ENCODE data around the gene CSRP3. TPM values are rescaled to one million over a fixed set of nuclear protein-coding genes. Genes with fewer than 3 reads are reported as not detected.

CSRP3 gene
- polyA plus RNA-seq, 2 of the 4 experiments (the other 2 are of a cell fraction) = not detected

DNA sequence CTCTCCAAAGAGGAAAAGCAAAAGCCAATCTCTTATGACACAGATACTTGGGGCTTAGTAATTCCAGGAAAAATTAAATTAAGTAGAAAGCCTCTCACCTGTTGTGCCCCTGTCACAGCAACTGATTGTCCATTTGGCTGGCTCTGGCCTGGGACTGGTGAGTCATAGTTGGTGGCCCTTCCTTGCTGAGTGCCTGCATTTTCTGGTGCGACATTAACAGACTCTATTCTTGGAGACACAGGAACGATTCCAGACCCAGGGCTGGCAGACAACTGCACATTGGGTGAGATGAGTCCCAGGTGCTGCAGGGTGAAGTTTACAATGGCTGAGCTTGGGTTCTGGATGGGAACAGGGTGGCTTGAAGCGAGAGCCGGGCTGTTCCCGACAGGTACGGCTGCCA is 23.3 kb upstream of the CSRP3 start:
- Histone ChIP-seq H3K4me2 (no peak overlapping the region), H3K27ac (no peak overlapping the region), H3K4me3 (no peak overlapping the region), H3K9me3 (no peaks in the 10 kb centered on the region), H3K4me1 (no peaks in the 10 kb centered on the region)
- DNase-seq (ENCODE audit: low read depth in 1 of 2, low spot score in 1 of 2) = no peak
- WGBS (ENCODE audit: missing lambda C conversion rate) = 95% methylated on average over 6 of the region's 6 CpGs
- ATAC-seq = no peak
- ChIA-PET CTCF (interaction anchor here (0.6 to 1.9 kb wide), 5 partner anchors 10 to 917 kb away, joined by 3 to 4 read pairs (median 3); no protein-coding TSS in a partner anchor), POLR2A (no interaction called here)
- FAIRE-seq = no peak
- TF ChIP-seq HDAC2 (IDR thresholded peaks at IDR 0.05) (no peak), CEBPB (IDR thresholded peaks at IDR 0.05) (no peak), HOXB13 (CRISPR knock-in tag; IDR thresholded peaks at IDR 0.05; ENCODE audit: low read depth) (no peak), RCOR1 (IDR thresholded peaks at IDR 0.05; ENCODE audit: low read depth, low read length) (no peak), BHLHE40 (IDR thresholded peaks at IDR 0.05; ENCODE audit: low read depth, low read length) (no peak), CHD2 (IDR thresholded peaks at IDR 0.05; ENCODE audit: low read length, partially characterized antibody) (no peak), RNF2 (IDR thresholded peaks at IDR 0.05; ENCODE audit: borderline replicate concordance, low read depth) (no peak), POLR2AphosphoS2 (conservative IDR thresholded peaks at IDR 0.05; ENCODE audit: low read length) (no peak), FOXS1 (CRISPR knock-in tag; IDR thresholded peaks at IDR 0.05) (no peak), PHF8 (IDR thresholded peaks at IDR 0.05; ENCODE audit: borderline replicate concordance, low read depth) (no peak), RARB (CRISPR knock-in tag; IDR thresholded peaks at IDR 0.05) (no peak), NFE2L2 (conservative IDR thresholded peaks at IDR 0.05; ENCODE audit: low read length) (no peak), RFX5 (IDR thresholded peaks at IDR 0.05) (no peak), GATA3 (IDR thresholded peaks at IDR 0.05; ENCODE audit: borderline replicate concordance) (no peak), NR3C1 (IDR thresholded peaks at IDR 0.05) (no peak), ZSCAN20 (CRISPR knock-in tag; IDR thresholded peaks at IDR 0.05) (no peak)
- TF ChIP-seq, protein P1, sequence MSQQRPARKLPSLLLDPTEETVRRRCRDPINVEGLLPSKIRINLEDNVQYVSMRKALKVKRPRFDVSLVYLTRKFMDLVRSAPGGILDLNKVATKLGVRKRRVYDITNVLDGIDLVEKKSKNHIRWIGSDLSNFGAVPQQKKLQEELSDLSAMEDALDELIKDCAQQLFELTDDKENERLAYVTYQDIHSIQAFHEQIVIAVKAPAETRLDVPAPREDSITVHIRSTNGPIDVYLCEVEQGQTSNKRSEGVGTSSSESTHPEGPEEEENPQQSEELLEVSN (IDR thresholded peaks at IDR 0.05; ENCODE audit: borderline replicate concordance, low read depth) = no peak
- TF ChIP-seq, protein P2, sequence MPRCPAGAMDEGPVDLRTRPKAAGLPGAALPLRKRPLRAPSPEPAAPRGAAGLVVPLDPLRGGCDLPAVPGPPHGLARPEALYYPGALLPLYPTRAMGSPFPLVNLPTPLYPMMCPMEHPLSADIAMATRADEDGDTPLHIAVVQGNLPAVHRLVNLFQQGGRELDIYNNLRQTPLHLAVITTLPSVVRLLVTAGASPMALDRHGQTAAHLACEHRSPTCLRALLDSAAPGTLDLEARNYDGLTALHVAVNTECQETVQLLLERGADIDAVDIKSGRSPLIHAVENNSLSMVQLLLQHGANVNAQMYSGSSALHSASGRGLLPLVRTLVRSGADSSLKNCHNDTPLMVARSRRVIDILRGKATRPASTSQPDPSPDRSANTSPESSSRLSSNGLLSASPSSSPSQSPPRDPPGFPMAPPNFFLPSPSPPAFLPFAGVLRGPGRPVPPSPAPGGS (IDR thresholded peaks at IDR 0.05) = no peak
- TF ChIP-seq, protein P3, sequence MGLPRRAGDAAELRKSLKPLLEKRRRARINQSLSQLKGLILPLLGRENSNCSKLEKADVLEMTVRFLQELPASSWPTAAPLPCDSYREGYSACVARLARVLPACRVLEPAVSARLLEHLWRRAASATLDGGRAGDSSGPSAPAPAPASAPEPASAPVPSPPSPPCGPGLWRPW (IDR thresholded peaks at IDR 0.05) = no peak
- TF ChIP-seq, protein P4, sequence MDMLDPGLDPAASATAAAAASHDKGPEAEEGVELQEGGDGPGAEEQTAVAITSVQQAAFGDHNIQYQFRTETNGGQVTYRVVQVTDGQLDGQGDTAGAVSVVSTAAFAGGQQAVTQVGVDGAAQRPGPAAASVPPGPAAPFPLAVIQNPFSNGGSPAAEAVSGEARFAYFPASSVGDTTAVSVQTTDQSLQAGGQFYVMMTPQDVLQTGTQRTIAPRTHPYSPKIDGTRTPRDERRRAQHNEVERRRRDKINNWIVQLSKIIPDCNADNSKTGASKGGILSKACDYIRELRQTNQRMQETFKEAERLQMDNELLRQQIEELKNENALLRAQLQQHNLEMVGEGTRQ (IDR thresholded peaks at IDR 0.05) = no peak

DNA sequence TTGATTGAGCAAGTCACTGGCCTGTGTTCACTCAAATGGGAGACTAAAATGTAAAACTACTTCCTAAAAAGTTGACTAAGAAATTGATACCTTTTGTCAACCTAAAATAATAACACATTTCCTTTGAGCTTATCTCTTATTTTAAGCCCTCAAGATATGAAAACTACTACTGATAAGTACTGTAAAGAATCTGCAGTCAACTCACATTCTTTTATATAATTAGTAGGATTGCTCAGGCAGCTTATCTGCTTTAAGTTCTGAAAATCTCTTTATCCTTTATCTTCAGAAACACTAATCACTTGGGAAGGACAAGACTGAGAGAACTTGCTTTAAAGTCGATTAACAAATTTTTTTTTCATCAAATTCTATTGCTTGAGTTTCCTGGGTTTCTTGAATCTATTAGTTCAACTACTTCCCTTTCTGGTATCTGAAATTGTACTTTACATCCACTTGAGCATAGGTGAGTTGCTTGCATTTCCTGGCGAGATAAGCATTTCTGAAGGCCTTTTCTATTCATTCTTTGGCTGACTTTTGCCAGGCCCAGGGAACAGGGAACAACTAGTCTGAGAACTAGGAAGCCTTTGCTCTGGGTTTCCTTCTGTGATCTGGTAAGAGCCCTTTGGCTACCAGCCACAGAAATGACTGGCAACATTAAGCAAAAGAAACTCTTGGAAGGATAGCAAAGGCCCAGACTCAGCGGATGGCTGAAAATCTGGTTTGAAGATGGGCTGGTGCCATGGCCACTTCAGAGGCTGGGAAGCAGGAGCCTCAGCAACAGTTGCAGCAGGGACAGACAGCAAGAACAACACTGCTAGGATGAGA is 19.3 kb upstream of the CSRP3 start:
- H3K4me2 ChIP-seq = no peak overlapping the region
- POLR2A ChIA-PET = no interaction called here
- no peak for DNase-seq (ENCODE audit: low read depth in 1 of 2, low spot score in 1 of 2)
- WGBS (ENCODE audit: missing lambda C conversion rate) = 60% methylated on average over 3 of the region's 3 CpGs
- CTCF ChIA-PET = no interaction called here
- no peak overlapping the region for H3K4me3 ChIP-seq
- no peak for FAIRE-seq
- H3K4me1 ChIP-seq = no peaks in the 10 kb centered on the region
- H3K27ac ChIP-seq = no peak overlapping the region
- ATAC-seq = no peak
- H3K9me3 ChIP-seq = no peaks in the 10 kb centered on the region
- no peak for TF ChIP-seq NPAS2 (CRISPR knock-in tag; IDR thresholded peaks at IDR 0.05; ENCODE audit: borderline replicate concordance)
